ENCODE measurements around the gene SPSB2. TPM values are rescaled to one million over a fixed set of nuclear protein-coding genes. Genes with fewer than 3 reads are reported as not detected.

Gene SPSB2
- total RNA-seq, 1 experiment from 2014 or later: 9.2 TPM

GRCh38 chr12:6869049-6870021, 3.8 kb downstream of the SPSB2 start:
- Mint-ChIP-seq H3K27me3 (ENCODE audit: insufficient read depth, unreplicated experiment) (no peaks in the 10 kb centered on the region), H3K27ac (ENCODE audit: low read depth, unreplicated experiment) (peak overlapping the region; percentile 70), H3K4me3 (ENCODE audit: unreplicated experiment) (peak overlapping the region; percentile 86), H3K9me3 (ENCODE audit: unreplicated experiment) (no peaks in the 10 kb centered on the region), H3K4me1 (ENCODE audit: insufficient read depth, unreplicated experiment) (peaks cover 30% of the 10 kb centered on the region), H3K36me3 (ENCODE audit: insufficient read depth, unreplicated experiment) (peaks cover 52% of the 10 kb centered on the region)
- ChIA-PET CTCF (interaction anchor here (0.5 to 7.7 kb wide), 29 partner anchors 9 to 280 kb away, joined by 3 to 64 read pairs (median 3); partner anchors contain the start of genes C12orf57, RNU7-1 and USP5), POLR2A (interaction anchor here (0.6 to 7.7 kb wide), 17 partner anchors 18 to 368 kb away, joined by 3 to 130 read pairs (median 6); partner anchors contain the start of genes C12orf57, CDCA3, COPS7A and LRRC23)
- DNase-seq (ENCODE audit: unreplicated experiment): peak; percentile 83
- intact Hi-C loops (cut with micrococcal nuclease): loop anchor here (1.0 to 2.0 kb wide), 2 partner anchors 22 to 69 kb away; no protein-coding TSS in a partner anchor
- peak; percentile 91 for TF ChIP-seq CTCF (IDR thresholded peaks at IDR 0.05; ENCODE audit: unreplicated experiment)
- BruUV-seq (replicated peaks): no TSS peak

GRCh38 chr12:6868211-6869048, 4.7 kb downstream of the SPSB2 start:
- no peaks in the 10 kb centered on the region for H3K27me3 Mint-ChIP-seq (ENCODE audit: insufficient read depth, unreplicated experiment)
- TF ChIP-seq CTCF (IDR thresholded peaks at IDR 0.05; ENCODE audit: unreplicated experiment): no peak
- CTCF ChIA-PET: interaction anchor here (0.6 to 7.7 kb wide), 24 partner anchors 8 to 624 kb away, joined by 3 to 64 read pairs (median 3); partner anchors contain the start of genes C12orf57, RNU7-1 and USP5
- peaks cover 30% of the 10 kb centered on the region for H3K4me1 Mint-ChIP-seq (ENCODE audit: insufficient read depth, unreplicated experiment)
- peak overlapping the region; percentile 82 for H3K27ac Mint-ChIP-seq (ENCODE audit: low read depth, unreplicated experiment)
- H3K9me3 Mint-ChIP-seq (ENCODE audit: unreplicated experiment): no peaks in the 10 kb centered on the region
- POLR2A ChIA-PET: interaction anchor here (0.6 to 7.7 kb wide), 20 partner anchors 17 to 367 kb away, joined by 3 to 130 read pairs (median 6); partner anchors contain the start of genes C12orf57, CDCA3, COPS7A and GNB3
- DNase-seq (ENCODE audit: unreplicated experiment): no peak
- peaks cover 59% of the 10 kb centered on the region for H3K36me3 Mint-ChIP-seq (ENCODE audit: insufficient read depth, unreplicated experiment)
- BruUV-seq (replicated peaks): no TSS peak
- intact Hi-C loops (cut with micrococcal nuclease): loop anchor here (1.0 to 2.0 kb wide), 2 partner anchors 23 to 70 kb away; no protein-coding TSS in a partner anchor
- H3K4me3 Mint-ChIP-seq (ENCODE audit: unreplicated experiment): peak overlapping the region; percentile 86

- TF ChIP-seq CTCF (IDR thresholded peaks at IDR 0.05; ENCODE audit: unreplicated experiment): no peak
- intact Hi-C loops (cut with micrococcal nuclease): loop anchor here (2.0 kb wide), 1 partner anchor 71 kb away; no protein-coding TSS in a partner anchor
- H3K36me3 Mint-ChIP-seq (ENCODE audit: insufficient read depth, unreplicated experiment): peaks cover 67% of the 10 kb centered on the region
- no TSS peak for BruUV-seq (replicated peaks)
- DNase-seq (ENCODE audit: unreplicated experiment): peak; percentile 70
- H3K9me3 Mint-ChIP-seq (ENCODE audit: unreplicated experiment): no peaks in the 10 kb centered on the region
- ChIA-PET POLR2A (interaction anchor here (0.6 to 7.7 kb wide), 20 partner anchors 11 to 300 kb away, joined by 3 to 130 read pairs (median 6); partner anchors contain the start of genes C12orf57, CDCA3, COPS7A and GNB3), CTCF (interaction anchor here (0.6 to 7.7 kb wide), 19 partner anchors 8 to 625 kb away, joined by 3 to 64 read pairs (median 3); partner anchors contain the start of genes C12orf57, C1RL and RNU7-1)
- no peaks in the 10 kb centered on the region for H3K27me3 Mint-ChIP-seq (ENCODE audit: insufficient read depth, unreplicated experiment)
- H3K4me1 Mint-ChIP-seq (ENCODE audit: insufficient read depth, unreplicated experiment): peaks cover 30% of the 10 kb centered on the region
- H3K4me3 Mint-ChIP-seq (ENCODE audit: unreplicated experiment): peak within 1 kb of the TSS; percentile 86
- peak within 1 kb of the TSS; percentile 82 for H3K27ac Mint-ChIP-seq (ENCODE audit: low read depth, unreplicated experiment)
These were observed 5.5 kb downstream of the SPSB2 start, which contains the start of gene TPI1 for GRCh38 chr12:6867413-6868210. Gene TPI1, plus strand, starts transcription at chr12:6867531. Its CDS starts 36 bp downstream, at chr12:6867567.
